SKM-1 (cell line): ENCODE measurements around the gene PRDM16.

Source experiments
- DNase-seq: peaks from one replicate; lab custom pipeline; 2025; ENCODE audit not compliant: unreplicated experiment; lab: John Stamatoyannopoulos, UW

PRDM16 gene

DNA sequence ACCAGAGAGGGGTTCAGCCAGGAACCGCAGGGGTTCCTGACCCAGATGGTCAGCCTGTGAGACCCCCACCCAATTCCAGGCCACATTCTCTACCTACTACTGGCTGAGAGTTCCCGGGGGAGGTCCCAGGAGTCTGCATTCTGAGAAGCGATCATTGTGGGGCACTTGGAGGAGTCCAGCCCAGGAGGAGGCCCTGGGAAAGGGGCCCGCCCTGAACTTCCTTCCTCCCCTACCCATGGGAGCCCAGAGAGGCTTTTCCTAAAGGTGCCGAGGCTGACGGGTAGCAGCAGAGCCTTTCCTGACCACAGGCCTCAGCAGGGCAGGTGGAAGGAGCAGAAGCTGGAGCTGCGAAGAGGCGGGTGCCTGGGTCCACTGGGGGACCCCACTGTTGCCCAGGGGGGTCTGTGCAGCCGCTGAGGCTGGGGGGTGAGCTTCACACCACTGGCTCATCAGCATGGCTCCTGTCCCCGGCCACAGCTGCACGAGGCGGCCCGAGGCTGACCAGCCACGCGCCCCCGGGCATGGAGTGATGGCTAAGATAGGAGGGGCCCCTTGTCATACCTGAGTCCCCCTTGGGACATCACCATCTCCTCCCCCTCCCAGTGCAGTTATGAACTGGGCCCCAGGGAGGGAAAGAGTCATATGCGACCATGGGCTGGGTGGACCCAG, 127.7 kb downstream of the PRDM16 start:
- DNase-seq: no peak

DNA sequence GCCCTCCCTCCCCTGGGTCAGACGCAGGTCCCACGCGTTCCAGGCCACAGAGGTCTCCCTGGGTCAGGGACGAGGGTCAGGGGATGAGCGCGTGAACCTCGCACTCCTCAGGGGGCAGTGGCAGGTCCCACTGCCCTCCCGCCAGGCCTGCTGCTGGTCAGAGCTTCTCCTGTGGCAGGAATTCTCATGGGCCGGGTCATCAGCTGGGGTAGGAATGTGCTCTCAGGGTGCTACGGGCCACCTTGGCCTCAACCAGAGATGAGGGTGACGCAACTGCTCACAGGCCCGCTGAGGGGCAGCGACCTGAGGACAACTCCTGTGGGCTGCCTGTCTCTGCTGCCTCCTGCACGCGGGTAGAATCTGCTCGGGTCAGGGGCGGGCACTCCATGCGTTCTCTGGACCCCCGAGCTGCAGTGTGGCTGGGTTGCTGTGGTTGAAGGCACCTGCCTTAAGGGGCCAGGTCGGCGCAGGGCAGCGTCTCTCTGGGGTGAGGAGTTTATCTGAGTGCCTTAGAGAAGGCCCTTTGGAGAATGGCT, 128.8 kb downstream of the PRDM16 start:
- DNase-seq: no peak

DNA sequence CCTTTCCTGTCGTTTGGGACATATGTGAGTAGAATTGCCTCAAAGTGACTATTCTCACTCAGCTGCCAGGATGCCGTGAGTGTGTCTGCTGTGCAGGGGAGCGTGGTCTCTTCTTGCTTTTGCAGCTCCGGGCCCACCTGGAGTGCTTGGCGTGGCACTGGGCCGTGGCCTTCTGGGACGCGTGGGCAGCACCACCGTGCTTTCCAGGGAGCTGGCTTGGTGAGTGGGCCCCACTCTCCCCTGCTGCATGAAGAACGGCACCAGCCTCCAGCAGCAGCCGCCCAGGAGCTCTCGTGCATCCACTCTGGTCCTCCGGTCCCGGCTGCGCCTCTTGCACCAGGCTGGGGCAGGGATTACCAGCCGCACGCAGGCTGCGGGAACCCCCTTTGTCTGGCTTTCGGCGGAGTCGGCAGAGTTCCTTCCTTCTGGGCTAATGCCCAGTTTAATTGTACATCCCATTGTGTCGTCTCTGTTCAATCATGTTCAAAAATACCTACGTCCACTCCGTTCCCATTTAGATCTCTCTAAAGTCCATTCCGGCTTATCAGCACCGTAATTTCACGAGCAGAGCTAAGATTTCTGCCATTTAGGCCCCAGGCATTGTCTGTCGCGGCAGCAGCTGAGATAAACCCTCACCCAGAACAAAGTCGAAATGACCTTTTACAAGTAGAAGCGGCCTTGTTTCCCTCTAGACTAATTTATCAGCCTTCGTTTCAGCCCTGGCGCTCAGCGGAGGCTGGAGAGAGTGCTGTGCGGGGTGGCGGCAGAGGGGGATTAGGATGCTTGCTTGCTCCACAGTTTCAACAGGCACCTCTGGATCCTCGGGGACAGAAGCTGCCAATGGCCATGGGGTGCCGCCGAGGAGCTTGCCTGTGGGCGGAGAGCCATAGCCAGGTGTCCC, 129.6 kb downstream of the PRDM16 start:
- no peak for DNase-seq

DNA sequence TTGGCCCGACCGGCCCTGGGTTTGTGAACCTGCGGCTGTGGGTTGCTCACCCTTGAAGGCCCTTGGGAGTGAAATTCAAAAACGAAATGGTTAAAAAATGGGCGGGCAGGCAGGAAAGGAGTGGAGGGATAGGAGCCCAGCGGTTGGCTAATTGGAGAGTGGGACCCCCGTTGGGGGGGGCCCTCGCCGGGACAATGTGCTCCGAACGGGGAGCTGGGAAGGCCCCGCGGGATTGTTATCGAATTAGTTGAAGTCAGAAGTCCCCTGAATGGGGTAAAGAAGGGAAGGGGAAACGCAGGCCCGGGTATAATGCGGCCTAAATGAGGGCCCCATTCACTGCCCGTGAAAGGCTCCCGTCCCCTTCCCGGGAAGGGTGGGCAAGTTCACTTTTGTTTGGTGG, 135.7 kb downstream of the PRDM16 start:
- no peak for DNase-seq

DNA sequence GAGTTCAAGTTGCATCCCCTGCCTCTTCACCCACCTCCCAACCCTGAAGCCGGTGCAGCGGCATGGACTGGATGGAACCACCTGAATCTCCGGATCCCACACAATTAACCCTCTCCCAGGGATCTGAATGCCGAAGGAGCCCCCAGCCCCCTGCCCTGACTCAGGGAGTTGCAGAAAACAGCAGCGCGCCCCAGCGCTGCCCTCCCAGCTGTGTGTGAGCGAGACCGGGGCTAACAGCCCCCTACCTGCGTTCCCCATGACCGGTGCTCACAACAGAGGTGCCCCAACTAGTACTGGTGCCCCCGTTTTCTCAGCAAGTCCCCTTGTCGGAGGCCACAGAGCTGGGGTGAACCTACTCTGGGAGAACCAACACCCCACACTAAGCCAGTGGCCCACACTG, 136.8 kb downstream of the PRDM16 start:
- no peak for DNase-seq

DNA sequence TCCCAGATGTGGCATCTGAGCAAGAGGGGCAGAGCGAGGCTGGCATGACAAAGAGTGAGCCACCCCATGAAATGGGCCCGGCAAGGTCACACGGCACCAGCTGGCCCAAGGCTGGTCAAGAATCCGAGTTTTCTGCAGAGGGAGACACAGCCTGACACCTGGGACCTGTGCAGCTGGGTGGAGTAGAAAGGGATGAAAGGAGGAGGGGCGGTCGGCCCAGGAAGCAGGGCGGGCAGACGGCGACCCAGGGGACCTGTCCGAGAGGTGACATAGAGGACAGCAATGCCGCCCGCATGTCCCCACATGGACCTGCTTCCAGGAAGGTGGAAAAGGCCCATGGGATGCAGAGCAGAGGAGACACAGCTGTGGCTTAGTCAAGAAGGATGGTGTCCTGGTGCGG, 137.7 kb downstream of the PRDM16 start:
- DNase-seq: no peak

DNA sequence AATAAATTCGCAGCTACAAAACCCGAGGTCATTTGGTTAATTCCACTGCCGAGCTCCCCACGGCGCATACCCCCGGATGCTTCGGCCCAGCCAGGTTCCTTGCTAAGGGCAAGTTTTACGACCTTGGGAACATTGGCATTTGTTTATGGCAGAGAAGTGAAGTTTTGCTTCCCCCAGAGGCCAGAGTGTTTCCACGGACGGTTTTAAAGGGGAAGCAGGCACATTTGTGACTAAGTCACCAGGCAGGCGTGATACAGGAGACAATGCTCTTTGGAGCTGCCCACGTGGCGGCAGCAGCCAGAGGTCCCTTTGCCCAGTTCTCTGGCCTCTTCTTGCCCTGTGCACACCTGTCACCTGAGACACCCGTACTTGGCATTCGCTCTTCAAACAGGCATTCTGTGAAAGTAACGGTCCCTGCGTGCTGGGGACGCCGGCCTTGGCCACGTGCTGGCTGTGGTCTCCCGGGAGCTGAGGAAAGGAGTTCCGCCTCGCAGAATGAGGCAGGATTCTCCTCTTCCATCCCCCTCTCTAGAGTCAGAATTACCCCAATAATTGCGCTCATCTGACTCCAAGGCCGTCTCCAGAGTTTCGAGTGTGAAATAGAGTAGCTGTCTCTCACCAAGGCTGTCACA, 138.3 kb downstream of the PRDM16 start:
- DNase-seq: no peak

DNA sequence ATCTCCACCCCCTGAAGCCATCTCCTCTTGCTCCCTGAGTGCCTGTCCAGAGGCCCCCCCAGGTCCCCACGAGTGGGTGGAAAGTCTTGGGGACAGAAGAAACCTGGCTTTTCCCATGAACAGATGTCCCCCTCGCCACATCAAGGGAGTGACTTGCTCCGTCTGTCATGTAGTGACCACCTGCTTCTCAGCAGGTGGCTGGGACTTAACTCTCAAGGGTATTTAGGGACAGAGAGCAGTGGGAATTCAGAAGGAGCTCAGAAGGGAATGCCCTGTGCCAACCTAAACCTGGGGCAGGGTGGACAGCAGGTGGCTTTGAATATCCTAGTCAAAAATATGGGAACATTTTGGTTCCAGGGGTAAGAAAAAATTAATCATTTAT, 139.8 kb downstream of the PRDM16 start:
- no peak for DNase-seq

DNA sequence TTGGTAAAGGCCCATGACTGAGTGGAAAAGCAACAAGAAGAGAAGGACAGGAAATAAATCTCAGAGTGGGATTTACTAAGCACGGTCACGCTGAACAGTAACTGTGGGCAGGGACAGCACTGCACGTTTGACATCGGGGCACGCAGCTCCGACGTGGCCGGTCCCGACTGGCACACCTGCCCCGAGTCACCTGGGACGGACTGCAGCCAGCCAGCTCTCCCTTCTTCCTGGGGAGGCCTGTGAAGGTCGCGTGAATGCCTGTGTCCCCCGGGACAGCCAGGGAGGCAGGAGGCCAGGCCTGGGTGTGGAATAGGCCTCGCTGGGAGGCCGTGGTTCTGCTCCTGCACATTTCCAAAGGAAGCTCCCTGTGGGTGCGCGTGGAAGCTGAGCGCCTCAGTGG, 140.2 kb downstream of the PRDM16 start:
- DNase-seq: no peak

DNA sequence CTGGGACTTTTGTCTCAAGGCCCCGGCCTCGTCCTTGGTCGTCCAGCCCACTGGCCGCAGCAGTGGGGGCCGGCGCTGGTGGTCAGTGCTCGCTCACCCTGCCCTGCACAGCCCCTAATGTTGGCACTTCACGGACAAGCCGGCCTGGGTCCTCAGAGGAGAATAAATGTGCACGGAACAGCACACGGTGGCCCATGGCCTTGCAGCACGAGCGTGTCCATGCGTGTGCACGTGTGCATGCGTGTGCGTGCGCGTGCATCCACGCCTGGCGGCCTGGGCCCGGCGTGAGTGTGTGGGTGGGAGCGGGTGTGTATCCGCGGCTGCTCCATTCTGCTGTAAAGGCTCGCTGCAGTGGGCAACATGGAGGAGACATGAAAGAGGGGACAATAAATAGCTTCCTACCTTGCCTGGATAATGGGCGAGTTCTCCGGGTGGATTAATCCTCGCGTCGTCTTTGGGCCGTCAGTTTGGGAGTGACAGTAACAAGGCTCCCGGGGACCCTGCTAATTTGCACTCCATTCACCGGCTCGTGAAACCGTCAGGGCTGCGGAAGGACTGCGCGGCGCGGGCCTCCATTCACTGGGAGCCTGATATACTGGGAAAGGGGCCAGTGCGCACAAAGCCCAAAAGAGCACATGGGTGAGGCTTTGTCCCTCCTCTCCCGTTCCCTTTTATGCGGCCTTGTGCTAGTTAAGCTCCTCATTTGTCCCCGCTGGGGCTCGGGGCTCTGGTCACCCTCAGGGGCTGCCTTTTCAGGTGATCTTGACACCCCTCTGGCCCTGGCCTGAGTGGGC, 142.8 kb downstream of the PRDM16 start:
- DNase-seq: no peak

DNA sequence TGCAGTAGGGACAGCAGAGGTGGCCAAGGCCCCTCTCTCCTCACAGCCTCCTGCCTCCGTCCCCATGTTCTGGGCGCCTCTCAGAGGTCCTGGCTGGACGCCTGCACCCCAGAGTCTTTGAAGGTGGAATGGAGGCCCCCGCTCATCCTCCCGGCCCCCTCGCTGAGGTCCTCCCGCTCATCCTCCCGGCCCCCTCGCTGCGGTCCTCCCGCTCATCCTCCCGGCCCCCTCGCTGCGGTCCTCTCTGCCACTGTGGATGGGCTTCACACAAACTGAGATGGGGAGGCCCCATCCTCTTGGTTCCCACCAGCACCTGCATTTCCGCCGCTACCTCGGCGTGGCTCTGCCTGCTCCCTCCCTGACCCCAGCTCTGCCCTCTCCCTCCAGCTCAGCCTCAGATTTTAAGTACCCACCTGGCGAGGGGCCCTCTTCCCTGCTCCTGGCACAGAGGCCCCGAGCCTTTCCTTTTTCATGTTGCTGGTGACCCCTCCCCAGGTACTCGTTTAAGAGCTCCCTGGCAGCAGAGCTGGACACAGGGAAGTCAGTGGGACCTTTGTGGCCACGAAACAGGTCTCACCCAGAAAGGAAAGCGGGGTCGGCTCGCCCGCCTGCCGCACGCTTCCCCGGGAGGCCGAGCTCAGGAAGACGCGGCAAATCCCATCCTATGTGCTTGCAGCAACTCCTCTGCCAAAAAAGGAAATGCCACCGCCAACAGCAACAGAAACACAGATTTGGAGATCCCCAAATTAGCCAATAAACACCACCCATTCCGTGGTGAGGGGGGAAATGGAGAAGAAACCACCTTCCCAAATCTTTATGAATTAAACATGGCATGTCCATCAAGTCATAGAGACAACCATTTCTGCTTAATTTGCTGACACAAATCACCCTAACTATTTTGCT, 143.7 kb downstream of the PRDM16 start:
- DNase-seq: no peak

DNA sequence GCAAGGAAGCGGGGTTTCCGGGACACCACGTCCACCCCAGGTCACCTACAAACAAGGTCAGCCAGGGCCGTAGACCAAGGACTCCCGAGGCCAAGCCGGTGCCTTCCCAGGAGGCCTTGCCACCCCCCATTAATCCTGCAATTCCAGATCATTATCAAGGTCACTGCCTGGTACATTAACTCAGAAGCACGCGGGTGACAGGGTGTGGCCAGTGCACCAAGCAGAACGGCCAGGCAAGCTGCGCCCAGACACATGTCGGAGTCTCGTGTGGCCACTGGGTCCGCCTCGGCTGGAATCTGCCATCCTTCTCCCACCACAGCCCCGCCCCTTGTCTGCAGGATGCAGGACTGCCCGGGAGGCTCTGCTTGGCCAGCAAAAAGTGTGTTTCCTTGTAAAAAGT, 144.7 kb downstream of the PRDM16 start:
- no peak for DNase-seq

DNA sequence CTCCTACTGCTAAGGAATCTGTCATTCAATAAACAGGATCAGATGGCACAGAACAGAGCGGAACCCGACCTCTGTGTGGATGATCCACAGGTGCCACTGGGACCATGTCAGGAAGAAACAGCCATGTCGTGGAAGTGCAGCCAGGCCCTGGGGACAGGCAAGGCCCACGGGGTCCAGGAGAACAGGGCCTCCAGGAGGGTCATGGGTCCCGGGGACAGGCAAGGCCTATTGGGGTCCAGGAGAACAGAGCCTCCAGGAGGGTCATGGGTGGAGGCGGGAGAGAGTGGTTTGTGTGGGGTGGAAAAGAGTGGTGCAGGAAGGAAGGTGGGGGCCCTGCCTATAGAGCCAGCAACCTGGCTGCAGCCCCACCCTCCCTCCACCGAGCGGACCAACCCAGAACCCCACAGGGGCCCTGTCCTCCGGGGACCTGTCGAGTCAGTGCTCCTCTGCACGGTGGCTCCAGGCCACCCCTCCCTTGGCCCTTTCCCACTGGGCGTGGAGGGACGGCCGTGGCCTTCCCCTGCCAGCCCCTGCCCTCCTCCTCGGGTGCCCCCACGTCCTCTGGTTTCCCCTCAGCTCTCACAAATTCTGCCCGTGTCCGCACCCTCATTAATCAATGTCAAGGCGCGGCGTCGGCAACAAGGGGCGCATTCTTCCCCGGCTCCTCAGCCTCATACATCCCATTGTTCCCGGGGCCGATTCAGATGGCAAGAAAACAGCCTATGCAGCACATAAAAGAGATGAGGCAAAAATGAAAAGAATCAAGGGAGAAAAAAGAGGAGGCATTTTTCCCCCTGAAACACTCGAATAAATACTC, 146.4 kb downstream of the PRDM16 start:
- no peak for DNase-seq

DNA sequence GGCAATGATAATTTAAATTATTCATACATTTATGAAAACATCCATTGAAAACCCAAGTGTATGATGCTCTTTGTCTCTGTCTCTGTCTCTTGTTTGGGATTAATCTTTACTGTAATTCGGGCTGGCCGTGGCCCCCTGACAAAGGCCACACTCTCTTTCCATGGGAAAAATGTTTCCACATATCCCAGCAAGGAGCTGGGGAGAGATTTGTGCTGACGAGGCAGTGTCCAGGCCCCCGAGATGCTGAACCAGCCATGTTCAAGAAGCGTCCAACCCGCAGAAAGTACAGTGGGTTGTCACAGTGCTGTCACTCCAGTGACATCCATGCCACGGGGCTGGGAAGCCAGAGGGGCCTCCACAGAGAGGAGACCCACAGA, 147.0 kb downstream of the PRDM16 start:
- no peak for DNase-seq

DNA sequence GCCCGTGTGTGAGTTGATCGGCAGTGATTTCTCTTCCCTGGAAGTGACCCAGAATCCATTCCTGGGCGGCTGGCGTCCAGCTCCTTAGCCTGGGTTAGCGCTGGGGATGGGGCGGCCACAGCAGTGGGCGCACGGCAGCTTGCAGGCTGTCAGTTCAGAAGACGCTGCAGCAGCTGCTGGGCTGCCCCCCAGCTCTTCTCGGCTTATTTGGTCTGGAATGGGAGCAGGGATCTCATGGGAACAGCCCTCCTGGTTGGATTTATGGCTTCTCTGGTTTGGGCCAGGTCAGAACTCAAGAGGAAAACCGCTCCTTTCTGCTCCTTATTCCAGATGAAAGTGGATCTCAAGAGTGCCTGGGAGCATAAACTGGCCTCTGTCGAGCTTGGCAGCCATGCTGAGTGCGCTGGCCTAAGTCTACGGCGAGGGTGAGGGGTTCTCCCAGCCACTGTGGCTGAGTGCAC, 148.2 kb downstream of the PRDM16 start:
- no peak for DNase-seq

DNA sequence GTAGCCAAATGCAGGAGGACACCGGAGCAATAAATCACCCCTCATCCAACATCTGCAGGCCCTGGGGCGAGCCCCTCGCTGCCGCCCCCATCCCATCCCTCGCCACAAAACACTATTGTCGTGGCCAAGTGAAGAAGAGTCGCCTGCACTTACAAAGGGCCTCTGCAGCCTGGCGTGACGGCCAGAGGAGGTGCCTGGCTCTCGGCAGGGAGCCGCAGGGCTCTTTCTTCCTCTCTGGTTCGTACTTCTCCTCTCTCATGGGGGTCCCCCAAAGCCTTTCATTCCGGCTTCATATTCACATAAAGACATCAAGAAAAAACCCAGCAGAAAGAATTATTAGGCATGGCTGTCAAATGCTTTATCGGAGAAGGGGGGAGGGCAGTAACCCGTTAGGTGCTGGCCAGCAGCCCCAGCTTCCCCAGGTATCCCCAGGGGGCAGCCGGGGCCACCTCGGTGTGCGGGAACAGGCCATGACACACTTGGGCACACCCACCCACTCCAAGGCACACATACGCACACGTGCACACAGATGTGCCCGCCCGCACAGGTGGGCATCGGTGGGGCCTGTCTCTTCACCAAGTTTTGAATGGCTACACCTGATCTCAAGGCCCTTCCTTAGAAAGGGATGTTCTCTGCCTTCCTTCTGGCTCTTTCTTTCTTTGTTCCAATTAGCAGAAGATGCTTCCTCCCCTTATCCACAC, 149.1 kb downstream of the PRDM16 start:
- no peak for DNase-seq

DNA sequence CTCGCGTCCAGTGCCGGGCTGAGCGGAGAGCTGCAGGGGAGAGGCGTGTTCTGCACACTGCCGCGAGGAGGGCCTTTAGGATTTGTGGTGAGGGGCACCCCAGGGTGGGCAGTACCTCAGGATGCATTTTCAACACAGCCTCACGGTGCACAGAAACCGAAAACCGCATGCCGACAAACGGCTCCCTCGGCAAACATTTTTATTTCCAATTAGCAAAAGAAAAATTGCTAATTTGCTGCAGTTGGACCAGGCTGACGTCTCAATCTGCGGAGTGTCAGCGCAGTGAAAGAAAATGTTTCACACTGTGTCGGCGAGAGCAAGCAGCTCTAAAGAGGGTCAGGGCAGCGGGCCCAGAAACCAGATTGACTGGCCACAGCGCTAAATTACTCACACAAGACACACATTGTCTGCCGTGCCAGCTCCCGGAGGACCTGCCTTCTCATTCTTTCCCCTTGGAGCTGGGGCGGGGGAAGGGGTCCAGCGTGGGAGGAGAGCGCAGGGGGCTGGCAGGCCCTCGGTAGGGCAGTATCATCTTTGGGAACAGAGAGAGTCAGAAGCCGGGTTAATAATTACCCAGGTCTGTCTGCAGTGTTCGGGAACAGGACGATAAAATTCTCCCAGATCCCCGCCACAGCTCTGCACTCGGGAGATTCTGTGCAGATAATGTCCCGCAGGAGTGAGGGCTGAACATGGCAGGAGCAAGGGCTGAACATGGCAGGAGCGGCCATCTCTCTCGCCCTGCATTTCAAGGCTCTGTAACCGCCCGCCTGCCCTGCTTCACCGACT, 150.2 kb downstream of the PRDM16 start:
- no peak for DNase-seq
